ENCODE data around the gene FRMD1. TPM values are rescaled to one million over a fixed set of nuclear protein-coding genes. Genes with fewer than 3 reads are reported as not detected.

The FRMD1 gene
- total RNA-seq, 3 donors from 2014 or later, result 0.29 to 0.96 (median 0.66) TPM

DNA sequence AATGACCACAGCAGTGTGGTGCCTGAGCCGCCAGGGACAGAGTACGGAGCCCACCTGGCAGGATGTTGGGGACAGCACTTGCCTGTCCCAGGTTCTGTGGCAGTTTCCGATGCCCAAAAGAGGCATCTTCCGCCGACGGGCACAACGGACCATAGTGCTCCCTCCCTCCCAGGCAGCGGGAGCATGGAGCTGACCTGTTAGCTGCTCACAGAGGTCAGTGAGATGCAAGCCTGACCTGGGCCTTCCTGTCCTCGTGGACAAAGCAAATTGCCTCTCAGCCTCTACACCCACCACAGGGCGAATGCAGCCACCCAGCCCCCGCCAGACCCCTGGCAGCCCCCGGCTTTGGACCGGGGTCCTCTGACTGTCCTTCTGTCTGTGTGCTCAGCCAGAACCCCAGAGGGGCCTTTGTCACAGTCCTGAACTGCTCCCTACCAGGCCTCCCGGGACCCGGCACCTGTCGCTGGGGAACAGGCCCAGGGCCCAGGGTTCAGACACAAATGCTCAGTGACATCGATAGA lies 16.2 kb upstream of the FRMD1 start:
- H3K4me3 ChIP-seq, result no peak overlapping the region
- H3K27me3 ChIP-seq, result peaks cover 0 to 11% of the 10 kb centered on the region in 2 donors
- TF ChIP-seq POLR2AphosphoS5 (IDR thresholded peaks at IDR 0.05) (no peak), POLR2A (IDR thresholded peaks at IDR 0.05) (no peak)
- TF ChIP-seq, protein P1, sequence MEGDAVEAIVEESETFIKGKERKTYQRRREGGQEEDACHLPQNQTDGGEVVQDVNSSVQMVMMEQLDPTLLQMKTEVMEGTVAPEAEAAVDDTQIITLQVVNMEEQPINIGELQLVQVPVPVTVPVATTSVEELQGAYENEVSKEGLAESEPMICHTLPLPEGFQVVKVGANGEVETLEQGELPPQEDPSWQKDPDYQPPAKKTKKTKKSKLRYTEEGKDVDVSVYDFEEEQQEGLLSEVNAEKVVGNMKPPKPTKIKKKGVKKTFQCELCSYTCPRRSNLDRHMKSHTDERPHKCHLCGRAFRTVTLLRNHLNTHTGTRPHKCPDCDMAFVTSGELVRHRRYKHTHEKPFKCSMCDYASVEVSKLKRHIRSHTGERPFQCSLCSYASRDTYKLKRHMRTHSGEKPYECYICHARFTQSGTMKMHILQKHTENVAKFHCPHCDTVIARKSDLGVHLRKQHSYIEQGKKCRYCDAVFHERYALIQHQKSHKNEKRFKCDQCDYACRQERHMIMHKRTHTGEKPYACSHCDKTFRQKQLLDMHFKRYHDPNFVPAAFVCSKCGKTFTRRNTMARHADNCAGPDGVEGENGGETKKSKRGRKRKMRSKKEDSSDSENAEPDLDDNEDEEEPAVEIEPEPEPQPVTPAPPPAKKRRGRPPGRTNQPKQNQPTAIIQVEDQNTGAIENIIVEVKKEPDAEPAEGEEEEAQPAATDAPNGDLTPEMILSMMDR (IDR thresholded peaks at IDR 0.05), result no peak
- H3K9me3 ChIP-seq, result peaks cover 6% of the 10 kb centered on the region in 2 donors
- intact Hi-C loops (cut with DNase I; ENCODE audit: low total_unique reads), result no loop called here
- no peaks in the 10 kb centered on the region for H3K36me3 ChIP-seq
- H3K27ac ChIP-seq, result no peak overlapping the region
- DNase-seq (ENCODE audit: low spot score in 2 of 2), result no peak
- no peaks in the 10 kb centered on the region for H3K4me1 ChIP-seq

DNA sequence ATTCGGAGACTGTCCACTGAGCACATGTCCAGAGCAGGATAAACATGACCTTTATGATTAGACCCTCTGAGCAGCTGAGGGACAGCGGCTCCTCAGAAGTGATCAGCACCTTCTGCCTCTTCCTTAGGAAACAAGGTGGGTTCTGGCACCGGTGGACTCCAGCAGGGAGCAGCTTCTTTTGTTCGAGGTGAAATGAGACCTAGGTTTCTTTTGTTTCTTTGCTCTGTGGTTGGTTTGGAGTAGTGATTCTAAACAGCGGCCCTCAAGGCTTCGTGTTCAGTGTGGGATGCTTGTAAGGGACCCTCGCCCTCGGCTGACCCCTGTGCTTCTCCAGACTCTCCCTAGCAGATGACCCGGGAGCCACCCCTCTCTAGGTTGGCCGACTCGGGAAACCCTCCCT lies 14.6 kb upstream of the FRMD1 start:
- Histone ChIP-seq H3K9me3 (peaks cover 6% of the 10 kb centered on the region in 2 donors), H3K4me3 (no peak overlapping the region), H3K36me3 (no peaks in the 10 kb centered on the region), H3K4me1 (no peaks in the 10 kb centered on the region), H3K27me3 (no peaks in the 10 kb centered on the region), H3K27ac (no peak overlapping the region)
- TF ChIP-seq, protein P1 (IDR thresholded peaks at IDR 0.05), result no peak
- TF ChIP-seq POLR2A (IDR thresholded peaks at IDR 0.05) (no peak), POLR2AphosphoS5 (IDR thresholded peaks at IDR 0.05) (no peak)
- intact Hi-C loops (cut with DNase I; ENCODE audit: low total_unique reads), result no loop called here
- no peak for DNase-seq (ENCODE audit: low spot score in 2 of 2)

DNA sequence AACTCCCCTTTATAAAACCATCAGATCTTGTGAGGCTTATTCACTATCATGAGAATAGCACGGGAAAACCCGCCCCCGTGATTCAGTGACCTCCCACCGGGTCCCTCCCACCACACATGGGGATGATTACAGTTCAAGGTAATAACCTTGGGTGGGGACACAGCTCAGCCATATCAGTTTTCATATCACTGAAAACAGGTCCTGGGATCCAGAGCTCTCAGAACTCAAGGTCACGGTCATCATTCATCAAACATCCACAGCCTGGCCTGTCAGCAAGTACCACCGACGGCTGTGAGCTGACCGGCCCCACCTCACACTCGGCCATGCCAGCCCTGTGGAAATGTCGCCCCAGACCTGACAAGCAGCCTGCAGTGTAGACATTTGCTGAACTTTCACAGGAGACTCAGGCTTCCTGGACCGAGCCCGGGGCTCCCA lies 14.1 kb upstream of the FRMD1 start:
- no peak overlapping the region for H3K27ac ChIP-seq
- intact Hi-C loops (cut with DNase I; ENCODE audit: low total_unique reads), result no loop called here

DNA sequence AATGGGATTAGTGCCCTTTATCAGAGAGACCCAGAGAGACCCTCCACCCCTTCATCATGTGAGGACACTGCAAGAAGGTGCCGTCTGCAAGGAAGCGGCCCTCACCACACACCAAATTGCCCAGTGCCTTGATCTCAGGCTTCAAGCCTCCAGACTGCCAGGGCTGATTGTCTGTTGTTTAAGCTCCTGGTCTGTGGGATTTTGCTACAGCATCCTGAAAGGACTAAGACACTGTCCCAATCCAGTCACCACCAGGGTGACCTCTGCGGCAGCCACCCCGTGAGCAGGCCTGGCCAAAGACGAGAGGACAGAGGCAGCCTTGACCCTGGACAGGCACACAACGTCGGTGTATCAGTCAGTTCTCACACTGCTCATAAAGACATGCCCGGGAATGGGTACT lies 13.5 kb upstream of the FRMD1 start:
- no peak for DNase-seq (ENCODE audit: low spot score in 2 of 2)

More for the DNA sequence above, 14.1 kb upstream of the FRMD1 start:
- Histone ChIP-seq H3K4me1 (no peaks in the 10 kb centered on the region), H3K9me3 (peaks cover 6% of the 10 kb centered on the region in 2 donors), H3K4me3 (no peak overlapping the region), H3K36me3 (no peaks in the 10 kb centered on the region), H3K27me3 (no peaks in the 10 kb centered on the region)
- no peak for DNase-seq (ENCODE audit: low spot score in 2 of 2)
- no peak for TF ChIP-seq POLR2AphosphoS5 (IDR thresholded peaks at IDR 0.05)
- no peak for TF ChIP-seq POLR2A (IDR thresholded peaks at IDR 0.05)
- TF ChIP-seq, protein P1 (IDR thresholded peaks at IDR 0.05), result no peak

More for the DNA sequence above, 13.5 kb upstream of the FRMD1 start:
- Histone ChIP-seq H3K4me3 (no peak overlapping the region), H3K27me3 (no peaks in the 10 kb centered on the region), H3K4me1 (no peaks in the 10 kb centered on the region), H3K9me3 (peaks cover 6% of the 10 kb centered on the region in 2 donors), H3K27ac (no peak overlapping the region), H3K36me3 (no peaks in the 10 kb centered on the region)
- TF ChIP-seq POLR2AphosphoS5 (IDR thresholded peaks at IDR 0.05), result no peak
- TF ChIP-seq, protein P1 (IDR thresholded peaks at IDR 0.05), result no peak
- TF ChIP-seq POLR2A (IDR thresholded peaks at IDR 0.05), result no peak
- intact Hi-C loops (cut with DNase I; ENCODE audit: low total_unique reads), result no loop called here
